Measurements from ENCODE around the gene APCDD1. TPM values are rescaled to one million over a fixed set of nuclear protein-coding genes. Genes with fewer than 3 reads are reported as not detected.

Gene APCDD1
- total RNA-seq, 2 donors from 2014 or later, result 38.2 to 75.8 TPM

DNA sequence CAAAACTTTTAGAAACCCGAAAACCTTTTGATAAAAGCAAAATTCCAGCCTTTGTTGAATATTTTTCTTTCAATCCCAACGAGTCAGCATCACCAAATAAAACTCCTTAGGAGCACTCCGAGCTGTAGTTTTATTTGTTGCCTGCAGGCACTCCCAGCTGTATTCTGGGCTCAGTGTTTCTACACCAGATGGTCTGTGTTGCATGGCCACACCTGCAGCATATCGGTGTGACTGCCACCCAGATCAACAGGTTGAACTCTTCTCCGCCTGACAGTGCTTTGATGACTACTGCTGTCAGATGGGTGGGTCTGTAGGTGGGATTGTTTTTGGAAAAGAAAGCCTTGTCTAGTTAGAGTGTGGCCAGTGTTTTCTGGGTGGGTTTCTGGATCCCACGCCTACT, 32.7 kb downstream of the APCDD1 start:
- H3K9me3 ChIP-seq, result no peaks in the 10 kb centered on the region
- H3K4me3 ChIP-seq, result no peak overlapping the region
- ATAC-seq (ENCODE audit: insufficient number of reproducible peaks, low FRiP score, low read depth), result no peak
- H3K27me3 ChIP-seq (replicated peaks; ENCODE audit: insufficient read depth), result no peaks in the 10 kb centered on the region
- peaks cover 34% of the 10 kb centered on the region for H3K36me3 ChIP-seq
- H3K4me1 ChIP-seq (ENCODE audit: control insufficient read depth in 1 of 2, low read depth in 2 of 2), result no peaks in the 10 kb centered on the region
- no peak overlapping the region for H3K27ac ChIP-seq
- TF ChIP-seq, protein P1, sequence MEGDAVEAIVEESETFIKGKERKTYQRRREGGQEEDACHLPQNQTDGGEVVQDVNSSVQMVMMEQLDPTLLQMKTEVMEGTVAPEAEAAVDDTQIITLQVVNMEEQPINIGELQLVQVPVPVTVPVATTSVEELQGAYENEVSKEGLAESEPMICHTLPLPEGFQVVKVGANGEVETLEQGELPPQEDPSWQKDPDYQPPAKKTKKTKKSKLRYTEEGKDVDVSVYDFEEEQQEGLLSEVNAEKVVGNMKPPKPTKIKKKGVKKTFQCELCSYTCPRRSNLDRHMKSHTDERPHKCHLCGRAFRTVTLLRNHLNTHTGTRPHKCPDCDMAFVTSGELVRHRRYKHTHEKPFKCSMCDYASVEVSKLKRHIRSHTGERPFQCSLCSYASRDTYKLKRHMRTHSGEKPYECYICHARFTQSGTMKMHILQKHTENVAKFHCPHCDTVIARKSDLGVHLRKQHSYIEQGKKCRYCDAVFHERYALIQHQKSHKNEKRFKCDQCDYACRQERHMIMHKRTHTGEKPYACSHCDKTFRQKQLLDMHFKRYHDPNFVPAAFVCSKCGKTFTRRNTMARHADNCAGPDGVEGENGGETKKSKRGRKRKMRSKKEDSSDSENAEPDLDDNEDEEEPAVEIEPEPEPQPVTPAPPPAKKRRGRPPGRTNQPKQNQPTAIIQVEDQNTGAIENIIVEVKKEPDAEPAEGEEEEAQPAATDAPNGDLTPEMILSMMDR (IDR thresholded peaks at IDR 0.05), result no peak
- DNase-seq (ENCODE audit: low spot score), result no peak

DNA sequence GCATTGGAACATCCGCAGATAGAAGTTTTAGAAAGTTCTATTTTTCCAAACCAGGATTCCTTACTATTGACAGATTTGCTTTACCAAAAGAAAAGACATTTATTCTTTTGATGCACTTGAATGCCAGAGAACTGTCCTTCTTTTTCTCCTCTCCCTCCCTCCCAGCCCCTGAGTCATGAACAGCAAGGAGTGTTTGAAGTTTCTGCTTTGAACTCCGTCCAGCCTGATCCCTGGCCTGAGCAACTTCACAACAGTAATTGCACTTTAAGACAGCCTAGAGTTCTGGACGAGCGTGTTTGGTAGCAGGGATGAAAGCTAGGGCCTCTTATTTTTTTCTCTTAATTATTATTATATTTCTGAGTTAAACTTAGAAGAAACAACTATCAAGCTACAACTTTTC, 33.6 kb downstream of the APCDD1 start:
- H3K27me3 ChIP-seq (replicated peaks; ENCODE audit: insufficient read depth), result no peaks in the 10 kb centered on the region
- H3K27ac ChIP-seq, result no peak overlapping the region
- H3K4me1 ChIP-seq (ENCODE audit: control insufficient read depth in 1 of 2, low read depth in 2 of 2), result no peaks in the 10 kb centered on the region
- DNase-seq (ENCODE audit: low spot score) (no peak), ATAC-seq (ENCODE audit: insufficient number of reproducible peaks, low FRiP score, low read depth) (no peak)
- no peak overlapping the region for H3K4me3 ChIP-seq
- TF ChIP-seq, protein P1 (IDR thresholded peaks at IDR 0.05), result no peak
- H3K9me3 ChIP-seq, result no peaks in the 10 kb centered on the region
- H3K36me3 ChIP-seq, result peaks cover 34% of the 10 kb centered on the region

DNA sequence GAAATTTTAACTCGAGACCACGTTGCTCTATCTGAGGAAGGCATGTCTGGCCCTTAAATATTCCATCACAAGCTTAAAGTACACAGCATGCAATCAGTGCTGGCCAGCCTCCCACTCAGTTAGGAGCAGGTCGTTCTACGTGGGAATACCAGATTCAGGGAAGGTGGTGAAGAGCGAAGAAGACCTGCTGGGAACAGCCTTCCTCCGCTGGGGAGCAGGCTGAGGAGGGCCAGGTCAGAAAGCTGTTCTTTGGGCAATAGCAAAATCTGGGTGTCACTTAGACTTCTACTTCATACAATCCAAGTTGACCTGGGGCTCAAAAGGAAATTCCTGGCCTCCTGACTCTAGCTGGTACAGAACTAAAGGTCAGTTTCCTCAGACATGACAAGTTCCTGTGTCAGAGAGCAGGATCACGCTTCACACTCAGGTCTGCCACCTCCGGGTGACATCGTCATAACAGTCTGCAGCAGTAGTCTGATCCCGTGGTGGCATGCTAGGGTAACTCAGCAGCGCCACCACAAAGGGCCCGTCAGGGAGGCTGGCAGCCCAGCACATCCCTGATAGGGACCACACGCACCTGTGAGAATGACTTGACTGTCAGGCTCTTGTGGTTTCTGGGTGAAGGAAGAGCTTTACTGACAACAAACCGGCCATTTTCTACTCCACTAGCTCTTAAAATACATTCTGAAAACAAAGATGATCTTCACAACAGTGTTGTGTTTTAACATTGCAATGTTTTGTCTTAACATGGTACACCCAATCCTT, 36.1 kb downstream of the APCDD1 start:
- H3K4me1 ChIP-seq (ENCODE audit: control insufficient read depth in 1 of 2, low read depth in 2 of 2), result no peaks in the 10 kb centered on the region
- DNase-seq (ENCODE audit: low spot score) (no peak), ATAC-seq (ENCODE audit: insufficient number of reproducible peaks, low FRiP score, low read depth) (no peak)
- H3K36me3 ChIP-seq, result peaks cover 31% of the 10 kb centered on the region
- TF ChIP-seq, protein P1 (IDR thresholded peaks at IDR 0.05), result no peak
- no peak overlapping the region for H3K27ac ChIP-seq
- H3K9me3 ChIP-seq, result no peaks in the 10 kb centered on the region
- H3K4me3 ChIP-seq, result no peak overlapping the region
- H3K27me3 ChIP-seq (replicated peaks; ENCODE audit: insufficient read depth), result no peaks in the 10 kb centered on the region

DNA sequence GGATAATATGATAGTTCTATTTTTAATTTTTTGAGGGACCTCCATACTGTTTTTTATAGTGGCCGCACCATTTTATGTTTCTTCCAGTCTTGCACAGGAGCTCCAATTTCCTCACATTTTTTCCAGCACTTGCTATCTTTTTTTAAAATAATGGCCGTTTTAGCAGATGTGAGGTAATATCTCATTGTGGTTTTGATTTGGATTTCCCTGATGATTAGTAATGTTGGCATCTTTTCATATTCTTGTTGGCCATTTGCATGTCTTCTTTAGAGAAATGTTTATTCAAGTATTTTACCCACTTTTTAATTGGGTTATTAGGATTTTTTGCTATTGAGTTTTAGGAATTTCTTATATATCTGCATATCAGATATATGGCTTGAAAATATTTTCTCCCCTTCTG, 41.5 kb downstream of the APCDD1 start:
- TF ChIP-seq, protein P1 (IDR thresholded peaks at IDR 0.05), result no peak
- H3K9me3 ChIP-seq, result no peaks in the 10 kb centered on the region
- H3K4me3 ChIP-seq, result no peak overlapping the region
- no peaks in the 10 kb centered on the region for H3K4me1 ChIP-seq (ENCODE audit: control insufficient read depth in 1 of 2, low read depth in 2 of 2)
- no peak overlapping the region for H3K27ac ChIP-seq
- no peaks in the 10 kb centered on the region for H3K36me3 ChIP-seq
- H3K27me3 ChIP-seq (replicated peaks; ENCODE audit: insufficient read depth), result no peaks in the 10 kb centered on the region
- DNase-seq (ENCODE audit: low spot score), result no peak
- ATAC-seq (ENCODE audit: insufficient number of reproducible peaks, low FRiP score, low read depth), result no peak

DNA sequence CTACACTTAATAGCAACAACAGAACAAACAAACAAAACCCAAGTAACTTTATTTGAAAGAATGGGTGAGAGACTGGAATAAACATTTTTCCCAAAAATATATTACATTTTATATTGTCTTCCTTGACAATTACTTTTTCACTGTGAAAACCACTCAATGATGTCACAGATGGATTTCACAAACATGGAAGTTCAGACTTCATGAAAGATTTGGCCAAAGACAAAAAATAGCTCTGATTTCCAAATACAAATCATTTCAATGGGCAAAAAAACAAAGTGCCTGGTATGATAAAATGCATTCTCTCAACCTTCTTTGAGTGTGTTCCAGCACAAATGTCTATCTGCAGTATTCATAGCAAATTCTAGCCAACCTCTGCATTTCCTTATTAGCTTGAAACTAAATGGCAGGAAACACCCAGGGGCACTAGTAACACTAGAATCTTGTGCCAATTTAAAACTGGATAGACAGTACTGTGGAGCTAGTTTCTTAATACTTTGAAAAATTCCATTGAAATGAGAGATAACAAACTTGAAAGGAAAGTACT, 42.8 kb downstream of the APCDD1 start:
- no peaks in the 10 kb centered on the region for H3K27me3 ChIP-seq (replicated peaks; ENCODE audit: insufficient read depth)
- no peak overlapping the region for H3K4me3 ChIP-seq
- no peak overlapping the region for H3K27ac ChIP-seq
- DNase-seq (ENCODE audit: low spot score) (no peak), ATAC-seq (ENCODE audit: insufficient number of reproducible peaks, low FRiP score, low read depth) (no peak)
- TF ChIP-seq, protein P1 (IDR thresholded peaks at IDR 0.05), result no peak
- no peaks in the 10 kb centered on the region for H3K4me1 ChIP-seq (ENCODE audit: control insufficient read depth in 1 of 2, low read depth in 2 of 2)
- no peaks in the 10 kb centered on the region for H3K9me3 ChIP-seq
- H3K36me3 ChIP-seq, result no peaks in the 10 kb centered on the region

All from thoracic aorta (tissue), 2 donors.